ENCODE measurements around the gene CTNND2.

- no peak for TF ChIP-seq JUND (IDR thresholded peaks at IDR 0.05)
- TF ChIP-seq SP1 (IDR thresholded peaks at IDR 0.05) = no peak
- peak; percentile 20 for TF ChIP-seq CTCF (IDR thresholded peaks at IDR 0.05; ENCODE audit: low read depth, low read length, missing input control)
- TF ChIP-seq GABPA (IDR thresholded peaks at IDR 0.05 in 1 of 2, conservative IDR thresholded peaks at IDR 0.05 in 1 of 2) = no peak
- no peak for TF ChIP-seq YY1 (IDR thresholded peaks at IDR 0.05)
- no peak for TF ChIP-seq ZBTB33 (IDR thresholded peaks at IDR 0.05)
- TF ChIP-seq FOXA1 (IDR thresholded peaks at IDR 0.05) = no peak
- TF ChIP-seq, protein P1, sequence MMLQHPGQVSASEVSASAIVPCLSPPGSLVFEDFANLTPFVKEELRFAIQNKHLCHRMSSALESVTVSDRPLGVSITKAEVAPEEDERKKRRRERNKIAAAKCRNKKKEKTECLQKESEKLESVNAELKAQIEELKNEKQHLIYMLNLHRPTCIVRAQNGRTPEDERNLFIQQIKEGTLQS (IDR thresholded peaks at IDR 0.05) = no peak
- TF ChIP-seq RAD21 (IDR thresholded peaks at IDR 0.05) = peak; percentile 54 to 63
- no peak for TF ChIP-seq NR2F2 (IDR thresholded peaks at IDR 0.05)
- no peak for TF ChIP-seq TAF1 (conservative IDR thresholded peaks at IDR 0.05)
- no peak for TF ChIP-seq HNF4A (conservative IDR thresholded peaks at IDR 0.05)
These were observed 284.8 kb downstream of the CTNND2 start for GRCh38 chr5:11619339-11620024.
